Right lobe of liver (tissue), 4 donors: Measurements from ENCODE around the gene HEMK1.

ENCODE experiments used
- CTCF ChIP-seq, 4 donors: fragments of 200-600 bp in 3 of 4; fragments of 450-650 bp in 1 of 4; IDR thresholded peaks; one replicate each; pipeline versions ENCODE4 v1.5.1 to v1.8.0; 2016 to 2022; ENCODE audit warnings: antibody characterized with exemption in 4 of 4, mild to moderate bottlenecking in 2 of 4
- POLR2A ChIP-seq: fragments of 450-650 bp; IDR thresholded peaks from one replicate; pipeline ENCODE4 v1.6.1; 2017; ENCODE audit warnings: antibody characterized with exemption, mild to moderate bottlenecking
- donor health status: DM: no; HTN: no; CAD: no.
- donor health status: DM: no; HTN: no; CAD: no.
- donor health status: DM: no; HTN: yes; CAD: no.

GRCh38 chr3:50567386-50568167, 1.7 kb upstream of the HEMK1 start, which contains the start of gene C3orf18:
- TF ChIP-seq CTCF (IDR thresholded peaks at IDR 0.05) (no peak), POLR2A (no peak)
